NB4 (cell line): Measurements from ENCODE around the gene DBH.

Source experiments
- MAX ChIP-seq: IDR thresholded peaks from 2 replicates; pipeline ENCODE4 v1.6.1; 2011; ENCODE audit warnings: low read depth, low read length
- POLR2A ChIP-seq: IDR thresholded peaks from 2 replicates; pipeline ENCODE4 v1.6.1; 2011; ENCODE audit warnings: mild to moderate bottlenecking; ENCODE audit not compliant: insufficient read length; ENCODE audit errors: extremely low read depth
- TF ChIP-seq, protein P1 (sequence below): IDR thresholded peaks from one replicate; pipeline ENCODE4 v1.5.1; 2012; ENCODE audit warnings: low read depth, low read length

GRCh38 chr9:133627341-133627740 is 8.8 kb upstream of the DBH start:
- TF ChIP-seq, protein P1, sequence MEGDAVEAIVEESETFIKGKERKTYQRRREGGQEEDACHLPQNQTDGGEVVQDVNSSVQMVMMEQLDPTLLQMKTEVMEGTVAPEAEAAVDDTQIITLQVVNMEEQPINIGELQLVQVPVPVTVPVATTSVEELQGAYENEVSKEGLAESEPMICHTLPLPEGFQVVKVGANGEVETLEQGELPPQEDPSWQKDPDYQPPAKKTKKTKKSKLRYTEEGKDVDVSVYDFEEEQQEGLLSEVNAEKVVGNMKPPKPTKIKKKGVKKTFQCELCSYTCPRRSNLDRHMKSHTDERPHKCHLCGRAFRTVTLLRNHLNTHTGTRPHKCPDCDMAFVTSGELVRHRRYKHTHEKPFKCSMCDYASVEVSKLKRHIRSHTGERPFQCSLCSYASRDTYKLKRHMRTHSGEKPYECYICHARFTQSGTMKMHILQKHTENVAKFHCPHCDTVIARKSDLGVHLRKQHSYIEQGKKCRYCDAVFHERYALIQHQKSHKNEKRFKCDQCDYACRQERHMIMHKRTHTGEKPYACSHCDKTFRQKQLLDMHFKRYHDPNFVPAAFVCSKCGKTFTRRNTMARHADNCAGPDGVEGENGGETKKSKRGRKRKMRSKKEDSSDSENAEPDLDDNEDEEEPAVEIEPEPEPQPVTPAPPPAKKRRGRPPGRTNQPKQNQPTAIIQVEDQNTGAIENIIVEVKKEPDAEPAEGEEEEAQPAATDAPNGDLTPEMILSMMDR: no peak
- TF ChIP-seq POLR2A (no peak), MAX (no peak)
